Testis (tissue), 3 donors: Measurements from ENCODE around the gene KLHL5. TPM values are rescaled to one million over a fixed set of nuclear protein-coding genes. Genes with fewer than 3 reads are reported as not detected.
"Not testable (repeated sequence)": the region's sequence is repeated elsewhere in the genome, so short reads cannot be mapped to it uniquely, and the experiment has no call there.

ENCODE experiments used
- DNase-seq: peaks from one replicate; pipeline ENCODE4 v3.0.0-alpha.2; 2019
- H3K27ac ChIP-seq, 2 donors: fragments of 200-600 bp; sonication (generic); one replicate each; pipeline ENCODE4 v1.5.1; 2019
- H3K27me3 ChIP-seq: fragments of 200-600 bp; sonication (generic); one replicate; pipeline ENCODE4 v1.5.1; 2019
- H3K36me3 ChIP-seq: fragments of 200-600 bp; sonication (generic); one replicate; pipeline ENCODE4 v1.5.1; 2017; ENCODE audit warnings: low read depth; ENCODE audit errors: missing control alignments
- H3K4me1 ChIP-seq: fragments of 200-600 bp; sonication (generic); one replicate; pipeline ENCODE4 v1.5.1; 2019
- H3K4me3 ChIP-seq, 2 donors: fragments of 200-600 bp; sonication (generic); one replicate each; pipeline ENCODE4 v1.5.1; 2017 to 2019
- H3K9me3 ChIP-seq: fragments of 200-600 bp; sonication (generic); one replicate; pipeline ENCODE4 v1.5.1; 2017
- CTCF ChIP-seq, 3 experiments: fragments of 450-650 bp in 2 of 3; fragments of 200-600 bp in 1 of 3; sonication (generic) in 1 of 3; IDR thresholded peaks; one replicate each; pipeline ENCODE4 v1.5.1; 2016 to 2019; ENCODE audit warnings: antibody characterized with exemption in 3 of 3, mild to moderate bottlenecking in 2 of 3, moderate library complexity in 1 of 3
- POLR2A ChIP-seq: fragments of 450-650 bp; IDR thresholded peaks from one replicate; pipeline ENCODE4 v1.6.1; 2017; ENCODE audit warnings: antibody characterized with exemption, mild to moderate bottlenecking, moderate library complexity
- WGBS, 2 donors: methylation state at CpG; one replicate each; pipeline ENCODE4 v1.1.5; 2018; 5-methylcytosine and 5-hydroxymethylcytosine counted together
- intact Hi-C: fragments of 100-400 bp; cut with DNase I; formaldehyde crosslinking; loops from one replicate; pipeline ENCODE4 v1.15.1; 2023; ENCODE audit warnings: low total_unique reads
- polyA plus RNA-seq: library from polyadenylated mRNA; stranded (reverse); fragments of 350-450 nt; fragmentation: Illumina TruSeq; extraction: RNeasy Lipid Tissue Mini Kit (QIAGEN cat#74804); gene quantifications from one replicate; pipeline ENCODE4 v1.2.3, GENCODE V29; 2014; ENCODE audit warnings: low read depth, low replicate concordance; ENCODE audit not compliant: insufficient read depth
- total RNA-seq, 2 donors: library from RNA; depleted of rRNA; stranded (reverse); fragments of >200 nt; gene quantifications; one replicate each; pipeline ENCODE4 v1.2.3, GENCODE V29; 2016

KLHL5 gene
- total and polyA plus RNA-seq, 3 donors from 2014 or later, result 11.0 to 20.9 (median 14.4) TPM

DNA sequence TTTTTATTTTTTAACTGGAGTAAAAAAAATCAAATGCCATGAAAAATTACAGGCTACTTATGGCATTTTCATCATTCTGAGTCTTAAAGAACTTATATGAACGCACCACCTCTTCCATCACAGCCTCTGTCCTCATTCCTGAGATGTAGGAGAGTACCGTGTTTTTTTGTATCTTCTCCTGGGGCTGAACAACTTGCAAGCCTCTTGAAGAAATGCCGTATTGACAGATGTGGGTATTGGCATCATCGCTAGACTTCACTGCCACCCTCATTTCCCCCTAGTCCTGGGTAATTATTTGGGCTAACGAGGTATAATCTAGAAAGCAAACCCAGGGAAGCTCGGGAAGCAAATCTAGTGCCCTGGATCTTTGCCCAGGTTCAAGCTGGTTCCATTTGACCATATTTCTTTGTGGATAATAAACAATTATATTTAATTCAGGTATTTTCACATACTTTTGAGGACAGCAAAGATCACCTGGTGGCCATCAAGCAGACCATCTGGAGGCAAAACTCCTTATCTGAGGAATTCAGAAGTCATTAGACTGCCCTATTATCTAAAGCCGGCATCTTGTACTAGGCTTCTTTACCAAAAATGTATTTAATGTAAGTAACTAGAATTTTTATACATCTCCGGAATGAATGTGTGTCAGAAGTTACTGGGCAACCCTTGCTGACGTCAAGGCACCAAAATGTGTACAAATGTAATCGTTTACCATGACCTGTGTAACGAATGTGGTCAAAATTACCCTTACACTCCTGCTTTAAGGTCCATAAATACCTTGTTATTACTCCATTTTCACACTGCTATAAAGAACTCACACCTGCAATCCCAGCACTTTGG, 64.4 kb downstream of the KLHL5 start:
- intact Hi-C loops, result no loop called here
- Histone ChIP-seq H3K27me3 (no peaks in the 10 kb centered on the region), H3K36me3 (no peaks in the 10 kb centered on the region), H3K4me1 (no peaks in the 10 kb centered on the region), H3K4me3 (no peak overlapping the region), H3K9me3 (no peaks in the 10 kb centered on the region), H3K27ac (no peak overlapping the region)
- TF ChIP-seq CTCF (IDR thresholded peaks at IDR 0.05) (no peak), POLR2A (no peak)
- DNase-seq, result no peak
- WGBS, 2 donors, result 87% methylated on average over 11 of the region's 11 CpGs

- Histone ChIP-seq H3K4me1 (peaks cover 4% of the 10 kb centered on the region), H3K36me3 (no peaks in the 10 kb centered on the region), H3K27me3 (no peaks in the 10 kb centered on the region), H3K9me3 (no peaks in the 10 kb centered on the region), H3K27ac (no peak overlapping the region), H3K4me3 (no peak overlapping the region)
- DNase-seq, result no peak
- no peak for TF ChIP-seq POLR2A
- no peak for TF ChIP-seq CTCF (IDR thresholded peaks at IDR 0.05)
- intact Hi-C loops, result no loop called here
- WGBS, 2 donors, result 97 to 98% methylated on average over 3 of the region's 3 CpGs
Observed at GRCh38 chr4:39133623-39134022, 71.6 kb downstream of the KLHL5 start.

DNA sequence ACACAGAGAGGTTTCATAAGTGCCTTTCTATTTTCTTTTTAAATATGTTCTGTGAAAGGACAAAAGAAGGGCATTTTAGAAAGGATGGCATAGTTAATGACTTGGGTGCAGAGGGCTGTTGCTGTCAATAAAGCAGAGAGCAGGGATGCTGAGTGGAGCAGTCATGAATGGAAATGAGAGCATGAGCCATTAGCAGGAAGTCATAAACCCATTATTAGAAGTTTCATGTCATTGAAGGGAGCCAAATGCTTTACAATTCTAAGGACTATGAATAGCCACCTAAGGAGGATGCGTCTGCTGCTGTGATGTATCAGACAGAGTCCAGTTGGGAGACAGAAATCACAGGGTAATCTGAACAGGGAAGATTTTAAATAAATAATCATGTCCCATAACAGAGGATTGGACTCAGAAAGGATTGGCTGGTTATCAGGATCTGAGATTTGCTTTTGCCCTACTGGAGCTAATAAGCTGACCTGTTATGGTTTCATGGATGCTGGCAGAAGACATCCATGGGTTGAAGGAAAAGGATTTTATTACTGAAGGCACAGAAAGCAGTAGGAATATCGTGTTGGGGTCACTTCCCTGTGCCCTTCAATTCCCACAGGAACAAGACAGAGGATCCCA, 72.8 kb downstream of the KLHL5 start:
- Histone ChIP-seq H3K27ac (no peak overlapping the region), H3K36me3 (no peaks in the 10 kb centered on the region), H3K9me3 (no peaks in the 10 kb centered on the region), H3K4me1 (peaks cover 4% of the 10 kb centered on the region), H3K27me3 (no peaks in the 10 kb centered on the region), H3K4me3 (no peak overlapping the region)
- TF ChIP-seq POLR2A (no peak), CTCF (IDR thresholded peaks at IDR 0.05) (no peak)
- intact Hi-C loops, result no loop called here
- 42 to 53% methylated on average over 2 of the region's 2 CpGs for WGBS, 2 donors
- no peak for DNase-seq

- H3K27me3 ChIP-seq, H3K4me3 ChIP-seq, H3K36me3 ChIP-seq, H3K9me3 ChIP-seq, intact Hi-C loops, H3K27ac ChIP-seq, DNase-seq, H3K4me1 ChIP-seq: not testable (repeated sequence)
- WGBS, 2 donors, result 83% methylated on average over 3 of the region's 3 CpGs
Observed at GRCh38 chr4:39138227-39138626, 76.2 kb downstream of the KLHL5 start.

DNA sequence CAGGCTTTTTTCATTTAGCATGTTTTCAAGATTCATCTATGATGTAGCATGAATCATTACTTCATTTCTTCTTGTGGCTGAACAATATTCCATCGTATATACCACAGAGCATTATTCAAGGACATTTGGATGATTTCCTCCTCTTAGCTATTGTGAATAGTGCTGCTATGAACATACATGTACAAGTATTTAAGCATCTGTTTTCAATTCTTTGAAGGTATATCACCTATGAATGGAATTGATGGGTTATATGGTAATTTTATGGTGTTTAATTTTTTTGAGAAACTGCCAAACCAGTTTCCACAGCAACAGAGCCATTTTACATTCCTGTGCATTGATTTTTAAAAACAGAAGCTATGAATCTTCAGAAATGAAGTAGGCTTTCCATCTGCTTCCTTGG, 84.2 kb downstream of the KLHL5 start:
- Histone ChIP-seq H3K27ac (no peak overlapping the region), H3K36me3 (no peaks in the 10 kb centered on the region), H3K4me3 (no peak overlapping the region), H3K9me3 (no peaks in the 10 kb centered on the region), H3K27me3 (no peaks in the 10 kb centered on the region), H3K4me1 (no peaks in the 10 kb centered on the region)
- TF ChIP-seq CTCF (IDR thresholded peaks at IDR 0.05), result no peak
- TF ChIP-seq POLR2A, result no peak
- DNase-seq, result no peak
- WGBS, 2 donors, result 70 to 71% methylated on average over 1 of the region's 1 CpG
- intact Hi-C loops, result no loop called here
